Epithelial cell of esophagus (primary cell): ENCODE data around the gene UQCRQ.
A peak's percentile ranks its signal among the peaks of the same experiment; 100 is the strongest.

ENCODE experiments used
- DNase-seq: peaks from one replicate; pipeline ENCODE4 v3.0.0; 2010; ENCODE audit warnings: low read depth
- H3K4me3 ChIP-seq: 2 replicates; pipeline ENCODE4 v1.5.1; 2011; ENCODE audit warnings: mild to moderate bottlenecking, low read length, control low read depth
- TF ChIP-seq, protein P1 (sequence below): IDR thresholded peaks from 2 replicates; pipeline ENCODE4 v1.5.1; 2011; ENCODE audit warnings: low read depth, mild to moderate bottlenecking, low read length, control low read depth, inconsistent platforms; ENCODE audit not compliant: insufficient read depth; ENCODE audit errors: missing control alignments

UQCRQ gene

DNA sequence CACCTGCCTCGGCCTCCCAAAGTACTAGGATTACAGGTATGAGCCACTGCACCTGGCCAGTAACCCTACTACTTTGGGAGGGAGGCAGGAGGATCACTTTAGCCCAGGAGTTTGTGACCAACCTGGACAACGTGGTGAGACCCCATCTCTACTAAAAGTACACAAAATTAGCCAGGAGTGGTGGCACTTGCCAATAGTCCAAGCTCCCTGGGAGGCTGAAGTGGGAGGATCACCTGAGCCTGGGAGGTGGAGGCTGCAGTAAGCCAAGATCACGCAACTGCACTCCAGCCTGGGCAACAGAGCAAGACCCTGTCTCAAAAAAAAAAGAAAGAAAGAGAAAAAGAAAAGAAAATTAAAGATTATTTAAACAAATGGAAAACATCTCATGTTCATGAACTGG, 10.4 kb upstream of the UQCRQ start:
- no peak for DNase-seq
- no peak overlapping the region for H3K4me3 ChIP-seq
- TF ChIP-seq, protein P1, sequence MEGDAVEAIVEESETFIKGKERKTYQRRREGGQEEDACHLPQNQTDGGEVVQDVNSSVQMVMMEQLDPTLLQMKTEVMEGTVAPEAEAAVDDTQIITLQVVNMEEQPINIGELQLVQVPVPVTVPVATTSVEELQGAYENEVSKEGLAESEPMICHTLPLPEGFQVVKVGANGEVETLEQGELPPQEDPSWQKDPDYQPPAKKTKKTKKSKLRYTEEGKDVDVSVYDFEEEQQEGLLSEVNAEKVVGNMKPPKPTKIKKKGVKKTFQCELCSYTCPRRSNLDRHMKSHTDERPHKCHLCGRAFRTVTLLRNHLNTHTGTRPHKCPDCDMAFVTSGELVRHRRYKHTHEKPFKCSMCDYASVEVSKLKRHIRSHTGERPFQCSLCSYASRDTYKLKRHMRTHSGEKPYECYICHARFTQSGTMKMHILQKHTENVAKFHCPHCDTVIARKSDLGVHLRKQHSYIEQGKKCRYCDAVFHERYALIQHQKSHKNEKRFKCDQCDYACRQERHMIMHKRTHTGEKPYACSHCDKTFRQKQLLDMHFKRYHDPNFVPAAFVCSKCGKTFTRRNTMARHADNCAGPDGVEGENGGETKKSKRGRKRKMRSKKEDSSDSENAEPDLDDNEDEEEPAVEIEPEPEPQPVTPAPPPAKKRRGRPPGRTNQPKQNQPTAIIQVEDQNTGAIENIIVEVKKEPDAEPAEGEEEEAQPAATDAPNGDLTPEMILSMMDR, result no peak

DNA sequence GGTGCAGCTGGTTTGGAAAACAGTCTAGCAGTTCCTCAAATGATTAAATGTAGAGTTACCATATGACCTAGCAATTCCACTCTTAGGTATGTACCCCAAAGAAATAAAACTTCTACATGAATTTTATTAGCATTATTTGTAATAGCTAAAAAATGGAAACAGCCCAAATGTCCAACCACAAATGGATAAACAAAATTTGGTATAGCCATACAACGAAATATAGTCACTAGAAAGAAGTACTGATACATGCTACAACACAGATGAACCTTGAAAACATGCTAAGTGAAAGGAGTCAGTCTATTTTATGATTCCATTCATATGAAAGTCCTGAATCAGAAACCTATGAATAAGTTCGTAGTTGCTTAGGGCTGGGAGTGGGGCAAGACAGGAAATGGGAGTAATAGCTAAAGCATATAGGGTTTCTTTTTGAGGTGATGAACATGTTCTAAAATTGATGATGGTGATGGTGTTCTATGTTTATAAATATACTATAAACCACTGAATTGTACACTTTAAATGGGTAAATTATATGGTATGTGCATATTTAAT, 6.5 kb upstream of the UQCRQ start:
- TF ChIP-seq, protein P1, result no peak
- H3K4me3 ChIP-seq, result no peak overlapping the region
- peak; percentile 27 for DNase-seq

DNA sequence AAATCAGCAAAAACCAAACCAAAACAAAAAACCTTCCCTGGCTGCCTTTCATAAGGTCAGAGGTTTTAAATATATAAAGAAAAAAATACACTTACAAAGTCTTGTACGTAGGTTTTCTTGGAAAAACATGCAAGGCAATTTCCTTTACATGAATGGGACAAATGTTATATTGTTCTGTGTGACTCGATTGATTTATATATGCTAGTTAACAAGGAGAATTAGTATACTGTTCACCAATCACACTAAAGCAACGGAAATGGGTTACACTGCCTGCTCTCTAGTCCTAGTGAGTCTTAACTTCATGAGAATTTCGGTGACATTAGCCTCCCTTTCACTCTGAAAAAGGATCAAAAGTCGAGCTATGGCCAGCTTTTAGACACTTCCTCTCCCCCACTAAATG, 5.7 kb upstream of the UQCRQ start:
- H3K4me3 ChIP-seq, result no peak overlapping the region
- TF ChIP-seq, protein P1, result no peak
- DNase-seq, result no peak

DNA sequence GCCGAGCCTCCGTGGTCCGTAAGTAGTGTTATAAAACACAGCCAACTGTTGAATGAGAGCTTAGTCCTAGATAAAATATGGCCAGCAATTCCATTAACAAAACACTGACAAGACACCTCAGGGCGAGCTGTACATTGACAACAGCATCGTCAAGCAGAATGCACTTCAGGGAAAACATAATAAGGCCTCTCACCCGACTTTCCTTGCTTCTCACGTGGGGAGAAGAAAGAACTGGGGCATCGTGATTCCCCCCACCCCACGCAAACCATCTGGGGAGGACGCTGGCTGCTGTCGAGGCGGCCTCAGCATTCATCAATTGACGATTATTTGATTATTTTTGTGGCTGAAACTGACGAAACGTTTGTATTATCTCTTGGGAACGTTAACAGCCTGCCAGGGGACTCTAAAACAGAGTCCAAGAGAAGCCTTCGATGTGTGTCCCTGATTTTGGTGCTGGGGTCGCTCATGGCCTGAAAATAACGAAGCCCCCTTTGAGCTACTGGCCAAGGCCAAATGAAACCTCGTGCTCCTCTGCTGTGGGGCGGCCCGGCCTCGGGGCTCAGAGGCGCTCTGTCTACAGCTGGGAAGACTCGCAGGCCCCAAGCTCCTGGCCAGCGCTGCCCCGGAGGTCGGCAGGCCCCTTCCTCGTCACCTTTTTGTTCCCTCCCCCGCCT, 637 bp upstream of the UQCRQ start:
- TF ChIP-seq, protein P1, result no peak
- no peak for DNase-seq
- H3K4me3 ChIP-seq, result peak overlapping the region; percentile 84

- TF ChIP-seq, protein P1, result no peak
- no peak for DNase-seq
- peak overlapping the region; percentile 84 for H3K4me3 ChIP-seq
These were observed 607 bp downstream of the UQCRQ start for GRCh38 chr5:132867046-132867451.

DNA sequence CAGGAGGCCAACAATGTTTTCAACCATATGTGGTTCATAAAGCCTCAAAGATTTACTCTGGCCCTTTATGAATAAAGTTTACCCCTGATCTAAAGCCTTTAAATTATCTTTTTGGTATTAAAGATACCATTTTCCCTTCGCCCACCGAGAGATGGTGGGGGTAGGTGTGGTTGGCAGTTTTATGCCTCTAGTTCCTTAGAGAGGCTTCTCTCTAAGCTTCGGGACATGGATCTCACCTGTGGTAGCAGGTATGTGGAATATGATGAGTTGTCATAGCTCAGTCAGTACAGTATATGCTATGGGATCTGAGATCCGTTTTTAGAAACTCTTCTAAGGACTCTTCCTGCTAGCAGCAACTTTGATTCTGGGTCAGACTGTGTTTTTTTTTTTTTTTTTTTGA, 2.3 kb downstream of the UQCRQ start:
- DNase-seq, result no peak
- no peak overlapping the region for H3K4me3 ChIP-seq
- TF ChIP-seq, protein P1, result no peak

DNA sequence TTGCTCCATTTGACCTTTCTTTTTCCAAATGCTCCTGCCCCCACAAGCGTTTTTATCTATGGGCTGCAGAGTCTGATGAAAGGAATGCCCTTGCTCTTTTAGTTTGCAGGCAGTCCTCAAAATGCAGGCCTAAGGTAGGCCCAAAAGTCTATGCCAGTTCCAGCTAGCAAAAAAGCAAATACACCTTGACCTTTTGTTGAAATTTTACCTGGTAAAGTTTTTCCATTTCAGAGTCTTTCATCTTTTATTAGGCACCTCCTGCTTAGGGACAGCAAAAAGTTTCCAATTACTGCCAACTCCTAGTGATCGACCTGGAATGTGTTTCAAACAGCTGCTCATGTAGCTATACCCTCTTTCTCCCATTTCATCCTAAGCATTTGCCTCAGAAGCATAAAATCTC, 4.4 kb downstream of the UQCRQ start:
- TF ChIP-seq, protein P1, result no peak
- H3K4me3 ChIP-seq, result no peak overlapping the region
- no peak for DNase-seq
